NOMO-1 (cell line): ENCODE data around the gene NOC3L.
"Not testable (repeated sequence)": the region's sequence is repeated elsewhere in the genome, so short reads cannot be mapped to it uniquely, and the experiment has no call there.

ENCODE experiments used
- DNase-seq, 2 experiments: peaks; one replicate each; lab custom pipeline; 2025; ENCODE audit not compliant: unreplicated experiment in 2 of 2; lab: John Stamatoyannopoulos, UW

The NOC3L gene

DNA sequence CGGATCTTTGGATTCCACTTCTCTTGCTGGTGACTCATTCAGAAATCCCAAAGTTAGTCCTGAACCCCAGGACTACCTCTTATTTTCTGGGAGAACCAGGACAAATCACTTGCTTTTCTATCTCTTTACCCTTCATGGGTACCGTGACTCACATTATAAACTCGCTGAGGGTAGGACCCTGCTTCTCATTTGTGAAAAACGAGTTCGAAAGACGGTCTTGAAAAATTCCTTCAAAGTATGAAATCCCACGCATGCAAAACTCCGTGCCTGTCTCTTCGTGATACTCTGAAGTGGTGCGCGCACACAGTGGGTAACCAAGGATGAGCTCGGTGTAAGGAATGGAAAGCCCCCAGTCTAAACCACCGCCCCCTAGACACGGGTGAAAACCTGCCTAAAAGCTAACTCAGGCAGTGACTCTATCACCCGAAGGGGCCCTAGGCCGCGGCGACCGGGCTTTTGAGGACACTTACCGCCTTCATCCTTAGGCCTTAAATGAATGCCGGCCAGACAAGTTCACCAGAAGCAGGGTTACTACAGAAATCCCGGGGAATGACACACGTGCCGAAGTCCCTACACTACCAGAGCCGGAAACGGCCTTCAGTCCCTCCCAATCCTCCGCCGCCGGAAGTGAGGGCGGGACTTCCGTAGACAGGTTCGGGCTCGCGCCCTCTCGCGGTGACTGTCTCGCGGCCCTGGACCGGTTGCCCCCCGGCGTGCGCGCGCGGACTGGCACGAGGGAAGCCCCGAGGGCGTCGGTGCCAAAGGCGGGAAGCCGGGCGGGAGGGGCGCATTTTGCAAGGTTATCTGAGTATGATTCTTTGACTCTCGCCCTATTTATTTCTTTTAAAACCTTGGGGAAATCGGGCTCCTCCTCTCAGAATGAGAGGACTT is at the start of gene NOC3L:
NOC3L (minus strand) TSS at position 580 of the 891 bp plus-strand sequence; CDS start at position 479, 101 bp downstream.
- peak; percentile 81 to 90 for DNase-seq

DNA sequence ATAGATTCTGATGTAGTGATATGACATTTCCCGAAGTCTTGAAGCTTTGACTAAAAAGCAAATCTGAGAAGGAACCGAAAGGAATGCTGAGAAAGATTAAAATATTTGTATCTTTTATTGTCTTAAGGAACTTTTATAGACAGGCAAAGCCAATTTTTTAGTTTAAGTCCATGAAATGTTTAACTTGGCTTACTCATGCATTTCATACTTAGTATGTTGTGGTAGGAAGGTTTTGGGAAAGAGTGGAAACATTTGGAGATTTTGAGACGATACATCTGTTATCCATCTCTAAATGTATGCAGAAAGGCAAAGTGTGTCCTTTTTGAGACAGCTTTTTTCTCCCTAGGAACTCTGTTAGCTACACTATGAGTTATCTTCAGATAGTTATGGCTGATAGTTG is 49.7 kb upstream of the NOC3L start:
- no peak for DNase-seq

DNA sequence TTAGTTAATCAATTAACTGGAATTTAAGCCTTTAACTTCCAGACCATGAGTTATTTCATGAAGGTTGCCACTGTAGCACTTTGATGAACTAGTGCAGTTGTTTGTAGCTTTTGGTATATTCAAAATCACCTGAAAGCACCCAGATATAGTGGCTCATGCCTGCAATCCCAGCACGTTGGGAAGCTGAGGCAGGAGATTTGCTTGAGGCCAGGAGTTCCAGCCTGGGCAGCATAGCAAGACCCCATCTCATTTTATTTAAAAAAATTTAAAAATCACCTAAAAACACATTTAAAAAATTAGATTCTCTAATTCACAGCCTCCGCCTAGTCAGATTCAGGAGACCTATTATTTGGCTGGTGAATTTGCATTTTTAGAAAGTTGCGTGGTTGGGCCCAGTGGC is 48.6 kb upstream of the NOC3L start:
- no peak for DNase-seq

DNA sequence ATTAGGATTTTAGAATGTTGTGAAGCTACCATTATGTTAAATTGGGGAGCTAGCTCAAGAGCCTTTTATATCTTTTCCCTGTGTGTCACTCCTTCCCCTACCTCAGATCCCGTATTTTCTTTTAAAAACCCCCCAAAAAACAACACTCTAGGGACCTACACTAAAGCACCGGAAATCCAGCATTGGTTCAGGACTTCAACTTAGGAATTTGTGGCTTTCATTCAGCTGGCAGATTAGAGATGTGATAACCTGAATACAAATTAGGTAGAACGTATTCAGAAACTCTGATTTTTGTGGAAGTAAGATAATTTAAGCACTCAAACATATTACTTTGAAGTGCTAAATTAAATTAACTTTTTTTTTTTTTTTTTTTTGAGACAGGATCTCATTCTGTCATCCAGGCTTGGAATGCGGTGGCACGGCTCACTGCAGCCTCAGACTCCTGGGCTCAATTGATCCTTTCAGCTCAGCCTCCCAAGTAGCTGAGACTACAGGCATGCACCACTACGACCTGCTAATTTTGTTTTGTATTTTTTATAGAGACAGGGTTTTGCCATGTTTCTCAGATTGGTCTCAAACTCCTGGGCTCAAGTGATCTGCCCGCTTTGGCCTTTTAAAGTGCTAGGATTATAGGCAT is 46.4 kb upstream of the NOC3L start:
- no peak for DNase-seq

- no peak for DNase-seq
These were observed 44.9 kb upstream of the NOC3L start for GRCh38 chr10:94407668-94408067.

DNA sequence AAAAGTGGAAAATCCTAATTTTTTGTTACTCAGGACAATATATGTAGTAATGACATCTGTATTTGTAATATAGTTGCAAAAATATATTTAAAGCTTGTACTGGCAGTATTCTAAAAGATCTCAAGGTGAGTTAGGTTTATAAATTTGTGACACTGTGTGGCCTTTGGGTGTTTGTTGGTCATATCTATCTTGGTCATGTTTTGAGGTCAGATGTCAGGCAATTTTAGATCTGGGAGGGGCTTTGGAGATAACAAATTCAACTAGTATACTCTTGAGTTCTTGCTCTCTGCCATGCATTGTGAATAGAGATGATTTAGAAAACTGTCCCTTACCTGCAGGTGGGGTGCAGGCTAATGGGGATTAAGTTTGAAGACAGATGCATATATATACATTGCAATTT is 42.7 kb upstream of the NOC3L start:
- DNase-seq: no peak

- peak; percentile 84 to 95 for DNase-seq
These were observed 40.9 kb upstream of the NOC3L start for GRCh38 chr10:94403380-94404213.

DNA sequence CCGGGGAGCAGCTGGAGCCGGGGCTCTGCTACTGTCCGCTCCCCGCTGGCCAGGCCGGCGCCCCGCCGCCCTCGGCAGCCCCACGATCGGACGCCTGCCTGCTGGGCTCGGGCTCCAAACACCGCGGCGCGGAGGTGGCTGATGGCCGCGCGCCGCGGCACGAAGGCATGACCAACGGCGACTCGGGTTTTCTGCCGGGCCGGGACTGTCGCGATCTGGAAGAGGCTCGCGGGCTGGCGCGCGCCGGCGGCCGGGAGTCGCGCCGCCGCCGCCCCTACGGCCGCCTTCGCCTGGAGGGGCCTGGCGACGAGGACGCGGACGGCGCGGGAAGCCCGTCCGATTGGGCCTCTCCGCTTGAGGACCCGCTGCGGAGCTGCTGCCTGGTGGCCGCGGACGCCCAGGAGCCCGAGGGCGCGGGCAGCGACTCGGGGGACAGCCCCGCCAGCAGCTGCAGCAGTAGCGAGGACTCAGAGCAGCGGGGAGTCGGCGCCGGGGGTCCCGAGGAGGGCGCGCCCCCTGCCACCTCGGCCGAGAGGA is 40.2 kb upstream of the NOC3L start:
- DNase-seq: peak in 1 of 2 experiments; percentile 18

GRCh38 chr10:94402204-94402842 is 39.6 kb upstream of the NOC3L start, which contains the start of gene TBC1D12:
TBC1D12 (plus strand) TSS chr10:94402541; CDS start chr10:94402614, 73 bp downstream.
- DNase-seq: peak; percentile 87 to 89

- DNase-seq: no peak
These were observed 36.0 kb upstream of the NOC3L start for GRCh38 chr10:94398762-94399161.

DNA sequence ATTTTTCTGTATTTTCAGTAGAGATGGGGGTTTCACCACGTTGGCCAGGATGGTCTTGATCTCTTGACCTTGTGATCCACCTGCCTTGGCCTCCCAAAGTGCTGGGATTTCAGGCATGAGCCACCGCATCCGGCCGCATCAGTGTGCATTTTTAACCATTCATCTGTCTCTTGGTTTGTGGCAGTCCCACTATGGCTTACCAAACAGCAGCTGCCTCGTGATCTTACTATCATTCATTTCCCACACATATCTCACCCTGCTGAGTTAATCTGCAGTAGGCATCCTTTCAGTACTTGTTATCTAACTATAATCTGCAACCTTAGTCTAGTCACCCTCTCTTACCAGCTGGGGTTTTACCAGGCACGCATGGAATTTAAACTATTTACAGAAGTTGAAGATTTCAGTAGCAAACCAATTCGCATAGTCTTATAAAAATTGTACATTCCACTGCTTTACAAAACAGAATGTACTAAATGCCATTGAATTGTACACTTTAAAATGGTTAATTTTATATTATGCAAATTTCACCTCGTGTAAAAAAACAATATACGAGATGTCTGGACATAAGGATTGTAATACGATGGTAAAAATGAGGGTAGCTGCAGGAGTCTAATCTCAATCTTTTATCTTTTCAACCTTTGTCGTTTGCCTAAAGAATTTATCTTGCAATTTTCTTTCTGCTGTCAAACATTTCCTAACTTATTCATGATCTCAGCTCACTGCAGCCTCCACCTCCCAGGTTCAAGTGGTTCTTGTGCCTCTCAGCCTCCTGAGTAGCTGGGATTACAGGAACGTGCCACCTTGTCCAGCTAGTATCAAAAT is 35.0 kb upstream of the NOC3L start:
- no peak for DNase-seq

- DNase-seq: not testable (repeated sequence)
These were observed 29.4 kb upstream of the NOC3L start for GRCh38 chr10:94392117-94392516.

DNA sequence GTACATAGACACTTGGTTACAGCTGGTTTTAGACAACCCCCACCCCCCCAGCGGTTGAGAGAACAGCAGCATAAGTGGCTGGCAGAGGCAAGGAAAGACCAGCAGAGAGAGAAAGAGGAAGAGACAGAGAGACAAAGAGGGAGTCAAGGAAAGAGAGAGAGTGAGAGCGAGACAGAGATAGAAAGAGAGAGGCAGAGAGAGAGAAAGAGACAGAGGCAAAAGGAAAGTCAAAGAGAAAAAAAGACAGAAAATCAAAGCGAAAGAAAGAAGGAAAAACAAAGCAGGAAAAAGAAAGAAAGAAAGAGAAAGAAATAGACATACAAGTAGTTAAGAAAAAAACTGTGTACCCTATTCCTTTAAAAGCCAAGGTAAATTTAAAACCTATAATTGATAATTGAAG is 23.0 kb upstream of the NOC3L start:
- not testable (repeated sequence) for DNase-seq

DNA sequence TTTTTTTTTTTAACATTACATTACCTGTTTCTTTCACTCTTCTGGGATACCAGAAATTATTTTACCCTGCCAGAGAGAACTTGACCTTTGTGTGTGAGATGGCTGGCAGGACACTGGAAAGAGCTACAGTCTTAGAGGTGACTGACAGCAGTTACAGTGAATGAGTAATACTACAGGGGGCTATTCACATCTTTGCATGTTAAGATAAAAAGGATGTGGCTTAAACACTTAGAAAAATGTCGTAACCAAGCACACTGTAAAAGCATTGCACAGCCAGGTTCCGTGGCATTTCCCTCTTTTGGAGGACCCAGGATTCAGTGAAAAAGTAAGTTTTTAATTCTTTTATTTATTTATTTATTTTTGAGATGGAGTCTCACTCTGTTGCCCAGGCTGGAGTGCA is 20.8 kb upstream of the NOC3L start:
- peak; percentile 64 to 93 for DNase-seq

- DNase-seq: no peak
These were observed 14.1 kb upstream of the NOC3L start for GRCh38 chr10:94376865-94377264.

DNA sequence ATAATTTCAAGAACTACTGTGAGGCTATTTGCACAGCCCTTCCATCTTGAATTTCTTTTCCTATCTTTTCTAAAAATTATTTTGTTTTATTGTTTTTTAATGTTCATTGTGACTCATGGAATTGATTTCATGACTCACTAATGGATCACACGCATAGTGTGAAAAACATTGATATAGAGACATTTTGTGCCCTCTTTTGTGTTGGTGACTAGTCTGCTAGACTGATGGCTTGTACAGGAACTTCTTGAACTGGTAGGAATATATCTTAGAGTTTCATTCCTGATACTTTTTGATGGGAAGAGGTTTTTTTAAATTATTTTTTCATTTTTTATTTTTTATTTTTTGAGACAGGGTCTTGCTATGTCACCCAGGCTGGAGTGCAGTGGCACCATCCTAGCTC is 12.6 kb upstream of the NOC3L start:
- no peak for DNase-seq

DNA sequence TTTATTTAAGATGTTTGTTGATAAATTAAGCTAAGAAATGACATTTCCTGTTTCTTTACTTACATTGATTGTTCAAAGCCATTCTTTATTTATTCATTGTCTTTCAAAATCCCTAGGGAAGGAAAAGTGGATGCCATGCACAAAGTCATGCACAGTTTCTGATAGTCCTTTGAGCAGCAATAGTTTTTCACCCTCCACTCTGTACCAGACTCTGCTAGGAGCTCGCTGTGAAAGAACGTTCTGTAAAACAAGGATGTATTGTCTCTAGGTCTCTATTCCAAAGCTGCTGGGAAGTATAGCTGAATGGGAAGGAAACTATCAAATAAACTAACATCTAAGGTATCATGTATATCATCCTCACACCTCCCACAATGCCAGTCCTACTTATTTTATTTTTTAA is 7.8 kb upstream of the NOC3L start:
- no peak for DNase-seq

- DNase-seq: no peak
These were observed 3.6 kb upstream of the NOC3L start for GRCh38 chr10:94366382-94366781.

DNA sequence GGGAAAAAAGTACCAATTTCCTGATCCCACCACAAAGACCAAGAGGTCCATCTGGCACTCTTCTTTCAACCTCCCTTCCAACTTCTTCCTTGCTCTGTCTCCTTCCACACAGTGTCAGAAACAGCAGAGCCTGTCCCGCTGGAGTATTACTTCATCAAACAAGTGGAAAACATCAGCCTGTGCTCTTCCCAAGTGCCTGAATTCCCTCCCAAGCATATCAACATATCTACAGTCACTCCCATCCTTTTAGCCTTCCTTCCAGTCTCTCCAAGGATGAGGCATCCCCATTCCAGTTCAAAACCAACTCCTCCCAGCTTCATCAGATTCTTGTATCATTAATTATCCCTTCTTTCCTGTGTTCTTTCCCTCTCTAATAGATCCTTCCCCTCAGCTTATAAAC is 1.7 kb upstream of the NOC3L start:
- DNase-seq: no peak

DNA sequence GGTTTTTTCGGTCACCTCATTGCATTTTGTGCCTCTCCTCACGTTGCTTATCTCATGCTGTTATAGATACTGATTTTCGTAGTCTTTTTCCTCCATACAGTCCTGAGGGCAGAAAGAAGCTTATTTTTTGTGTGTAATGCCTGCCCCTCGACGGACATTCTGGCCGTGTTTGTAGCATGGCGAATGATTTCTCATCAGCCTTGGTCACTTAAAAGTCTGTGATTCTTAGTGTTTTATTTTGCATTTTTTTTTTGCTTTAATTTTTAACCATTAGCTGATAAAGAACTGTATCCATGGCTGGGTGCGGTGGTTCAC is 469 bp upstream of the NOC3L start:
- DNase-seq: no peak
